NCI-H446 (cell line): ENCODE data around the gene TMC4.
"Not testable (repeated sequence)": the region's sequence is repeated elsewhere in the genome, so short reads cannot be mapped to it uniquely, and the experiment has no call there.

Experiments used
- DNase-seq, 2 experiments: peaks; one replicate each; lab custom pipeline; 2025; lab: John Stamatoyannopoulos, UW

The TMC4 gene

DNA sequence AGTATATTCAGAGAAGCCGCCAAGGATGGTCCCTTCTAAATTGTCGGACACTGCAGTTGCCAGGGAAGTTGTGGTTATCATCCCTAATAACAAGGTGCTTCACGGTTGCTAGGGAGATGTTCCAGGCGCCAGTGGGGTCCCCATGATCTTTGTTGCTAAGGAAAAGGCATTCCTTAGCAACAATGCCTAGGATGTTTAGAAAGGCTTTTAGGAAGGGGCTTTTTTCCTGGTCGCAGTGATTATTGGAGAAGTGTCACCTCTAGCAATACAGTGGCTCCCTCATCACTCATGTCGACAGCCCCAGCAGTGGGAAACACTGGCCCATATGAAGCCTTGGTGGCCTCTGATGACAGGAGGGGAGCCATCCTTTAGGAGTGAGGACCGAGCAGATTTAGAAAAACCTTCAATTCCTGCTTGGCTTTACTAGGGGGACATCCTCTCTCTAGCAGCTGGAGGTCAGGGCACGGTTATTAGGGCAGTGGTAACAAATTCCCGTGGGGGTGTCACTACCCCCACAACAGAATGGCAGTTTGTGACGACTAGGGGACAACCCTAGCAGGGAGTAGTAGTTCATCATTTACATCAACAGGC, 6.4 kb upstream of the TMC4 start:
- DNase-seq = no peak

DNA sequence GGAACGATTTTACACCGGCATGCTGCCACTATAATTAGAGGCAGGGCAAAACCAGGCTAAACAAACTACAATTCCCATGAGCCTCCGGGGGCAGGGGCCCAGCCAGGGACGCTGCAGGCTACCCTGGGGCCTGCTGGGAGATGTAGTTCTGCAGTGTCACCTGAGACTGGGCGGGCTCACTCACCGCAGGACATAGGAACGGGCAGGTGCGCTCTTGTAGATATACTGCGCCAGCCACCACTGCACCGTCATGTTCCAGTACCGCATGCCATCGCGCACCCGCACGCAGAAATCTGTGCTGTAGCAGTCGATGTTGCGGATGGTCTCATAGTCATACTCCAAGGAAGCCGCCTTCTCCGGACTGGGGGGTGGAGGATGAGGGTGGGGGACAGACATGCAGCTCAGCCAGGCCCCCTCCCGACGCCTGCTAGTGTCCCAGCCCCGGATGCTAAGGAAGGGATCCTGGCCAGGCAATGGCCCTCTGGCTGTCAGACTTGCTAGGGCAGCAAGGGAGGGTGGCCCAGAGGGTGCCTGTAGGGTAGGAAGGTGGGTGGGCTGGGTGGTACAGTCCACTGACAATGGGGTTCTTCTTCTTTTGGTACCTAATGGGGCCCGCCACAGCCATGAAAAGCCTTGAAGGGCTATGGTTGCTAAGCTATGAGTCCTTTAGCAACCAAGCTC, 5.8 kb upstream of the TMC4 start:
- DNase-seq = peak in 1 of 2 experiments; percentile 29

DNA sequence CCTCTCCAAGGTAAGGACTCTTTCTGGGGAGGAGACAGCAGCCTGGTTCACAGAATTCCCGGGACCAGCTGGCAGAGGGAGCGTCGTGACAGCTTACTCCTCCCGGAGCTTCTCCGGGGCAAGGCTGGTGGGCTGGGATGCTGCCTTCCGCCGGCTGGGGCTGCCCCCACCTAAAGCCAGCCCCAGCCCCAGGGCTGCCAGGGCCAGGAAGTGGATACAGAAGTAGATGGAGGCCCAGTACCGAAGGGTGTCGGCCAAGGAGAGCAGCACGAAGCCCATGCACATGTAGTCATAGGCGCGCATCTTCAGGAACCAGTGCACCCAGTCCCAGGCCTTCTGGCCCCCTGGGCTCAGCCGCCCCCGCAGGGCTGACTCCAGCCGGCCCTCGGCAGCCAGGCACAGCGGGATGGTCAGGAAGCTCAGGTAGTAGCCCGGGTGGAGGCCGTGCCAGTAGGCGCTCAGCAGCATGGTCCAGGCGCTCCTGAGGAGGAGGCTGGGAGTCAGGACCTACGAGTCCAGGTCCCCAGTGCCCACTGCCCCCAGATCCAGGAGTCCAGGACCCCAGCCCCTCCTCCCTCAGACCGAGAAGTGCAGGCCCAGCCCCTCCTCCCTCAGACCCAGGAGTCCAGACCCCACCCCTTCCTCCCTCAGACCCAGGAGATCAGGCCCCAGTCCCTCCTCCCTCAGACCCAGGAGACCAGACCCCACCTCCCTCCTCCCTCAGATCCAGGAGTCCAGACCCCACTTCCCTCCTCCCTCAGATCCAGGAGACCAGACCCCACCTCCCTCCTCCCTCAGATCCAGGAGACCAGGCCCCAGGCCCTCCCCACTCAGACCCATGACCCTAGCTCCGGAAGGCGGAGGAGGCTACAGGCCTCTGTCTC, 1.2 kb upstream of the TMC4 start:
- no peak for DNase-seq

DNA sequence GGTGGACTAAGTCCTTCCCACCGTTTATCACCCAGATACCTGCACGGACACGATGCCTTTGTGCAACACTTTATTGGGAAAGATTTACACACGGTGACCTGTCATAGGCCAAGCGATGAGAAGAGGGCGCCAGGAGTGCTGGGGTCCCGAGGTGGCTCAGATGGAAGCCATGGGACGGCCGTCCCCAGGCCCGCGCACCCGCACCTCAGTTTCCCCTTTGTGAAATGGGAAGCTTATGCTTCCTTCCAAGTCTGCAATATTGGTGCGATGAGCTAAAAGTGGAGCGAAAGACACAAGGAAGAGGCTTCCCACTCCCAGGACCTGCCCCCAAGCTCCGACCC, 369 bp upstream of the TMC4 start:
- DNase-seq = no peak

DNA sequence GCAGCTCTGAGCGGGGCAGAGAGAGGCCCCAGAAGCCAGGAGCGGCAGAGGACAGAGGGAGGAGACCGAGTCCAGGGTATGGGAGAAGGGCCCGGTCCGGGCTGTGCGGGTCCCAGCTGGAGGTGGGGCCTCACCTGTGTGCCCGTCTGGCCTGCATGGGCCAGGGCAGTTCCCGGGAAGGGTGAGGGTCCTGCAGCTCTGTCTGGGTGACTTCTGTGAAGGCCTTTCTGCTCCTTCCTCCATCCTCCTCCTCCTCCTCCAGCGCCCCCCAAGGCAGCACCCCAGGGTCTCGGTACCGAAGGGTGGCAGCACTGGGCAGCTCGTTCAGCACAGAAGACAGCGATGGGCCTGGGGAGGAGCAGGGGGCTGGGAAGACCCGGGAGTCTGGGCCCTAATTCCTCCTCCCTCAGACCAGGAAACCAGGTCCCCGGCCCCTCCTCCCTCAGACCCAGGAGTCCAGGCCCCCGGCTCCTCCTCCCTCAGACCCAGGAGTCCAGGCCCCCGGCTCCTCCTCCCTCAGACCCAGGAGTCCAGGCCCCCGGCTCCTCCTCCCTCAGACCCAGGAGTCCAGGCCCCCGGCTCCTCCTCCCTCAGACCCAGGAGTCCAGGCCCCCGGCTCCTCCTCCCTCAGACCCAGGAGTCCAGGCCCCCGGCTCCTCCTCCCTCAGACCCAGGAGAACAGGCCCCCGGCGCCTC, 1.1 kb downstream of the TMC4 start:
- DNase-seq = not testable (repeated sequence)

DNA sequence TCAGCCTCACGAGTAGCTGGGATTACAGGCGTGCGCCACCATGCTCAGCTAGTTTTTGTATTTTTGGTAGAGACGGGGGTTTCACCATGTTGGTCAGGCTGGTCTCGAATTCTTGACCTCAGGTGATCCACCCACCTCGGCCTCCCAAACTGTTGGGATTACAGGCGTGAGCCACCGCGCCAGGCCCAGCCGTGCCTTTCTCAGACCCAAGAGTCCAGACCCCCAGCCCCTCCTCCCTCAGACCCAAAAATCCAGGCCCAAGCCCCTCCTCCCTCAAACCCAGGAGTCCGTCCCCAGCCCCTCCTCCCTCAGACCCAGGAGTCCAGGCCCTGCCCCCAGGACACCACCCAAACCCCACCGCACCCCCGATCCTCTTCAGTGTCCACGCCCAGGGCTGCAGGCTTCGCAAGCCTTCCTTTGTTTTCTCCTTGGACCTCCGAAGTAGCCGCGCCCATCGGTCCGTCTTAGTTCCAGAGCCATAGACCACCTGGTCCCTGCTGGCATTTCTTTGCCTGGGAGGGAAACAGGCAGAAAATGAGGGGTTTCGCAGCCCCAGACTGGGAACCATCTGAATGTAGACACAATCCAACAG, 3.7 kb downstream of the TMC4 start:
- no peak for DNase-seq

DNA sequence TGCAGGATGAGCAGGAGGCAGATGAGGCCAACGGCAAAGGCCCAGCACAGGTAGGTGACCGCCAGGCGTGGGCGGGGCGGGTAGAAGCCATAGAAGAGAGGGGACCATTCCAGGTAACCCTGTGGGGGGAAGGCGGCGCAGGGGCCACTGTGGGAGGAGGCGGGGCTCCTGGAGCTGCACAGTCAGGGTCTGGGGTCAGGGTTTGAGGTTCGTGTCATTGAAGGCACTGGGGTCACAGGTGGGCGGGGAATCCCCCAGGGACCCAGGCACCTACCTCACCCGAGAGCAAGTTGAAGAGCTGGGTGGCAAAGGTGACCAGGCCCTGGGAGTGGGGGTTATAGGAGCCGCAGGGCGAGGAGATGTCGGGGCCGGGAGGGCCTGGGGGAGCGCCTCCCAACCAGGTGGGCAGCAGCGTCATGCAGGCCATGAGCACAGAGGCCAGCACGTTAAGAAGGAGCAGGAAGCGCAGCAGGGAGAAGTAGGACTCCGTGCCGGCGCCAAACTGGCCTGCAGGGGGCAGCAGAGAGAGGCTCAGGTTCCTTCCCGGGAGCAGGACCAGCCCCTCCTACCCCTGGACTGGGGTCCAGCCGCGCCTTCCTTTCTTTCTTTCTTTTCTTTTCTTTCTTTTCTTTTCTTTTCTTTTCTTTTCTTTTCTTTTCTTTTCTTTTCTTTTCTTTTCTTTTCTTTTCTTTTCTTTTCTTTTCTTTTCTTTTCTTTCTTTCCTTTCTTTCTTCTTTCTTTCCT, 4.6 kb downstream of the TMC4 start:
- peak; percentile 79 to 88 for DNase-seq

DNA sequence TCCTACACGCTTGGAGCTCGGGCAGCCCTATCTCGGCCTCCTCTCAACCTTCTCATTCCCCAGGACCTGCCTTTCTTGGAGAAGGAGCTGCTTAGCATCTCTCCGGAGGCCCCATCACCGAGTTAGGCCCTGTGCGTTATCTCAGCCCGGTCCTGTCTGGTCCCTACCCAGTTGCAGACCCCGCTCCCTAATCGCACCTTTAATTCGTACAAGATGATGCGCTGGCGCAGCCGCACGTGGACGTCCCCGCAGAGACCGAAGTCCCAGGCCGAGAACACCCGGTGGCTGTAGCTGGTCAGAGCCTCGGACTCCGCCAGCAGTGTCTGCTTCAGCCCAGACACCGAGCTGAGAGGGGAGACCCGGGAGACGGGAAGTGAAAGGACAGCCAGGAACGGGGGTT, 7.7 kb downstream of the TMC4 start:
- no peak for DNase-seq

DNA sequence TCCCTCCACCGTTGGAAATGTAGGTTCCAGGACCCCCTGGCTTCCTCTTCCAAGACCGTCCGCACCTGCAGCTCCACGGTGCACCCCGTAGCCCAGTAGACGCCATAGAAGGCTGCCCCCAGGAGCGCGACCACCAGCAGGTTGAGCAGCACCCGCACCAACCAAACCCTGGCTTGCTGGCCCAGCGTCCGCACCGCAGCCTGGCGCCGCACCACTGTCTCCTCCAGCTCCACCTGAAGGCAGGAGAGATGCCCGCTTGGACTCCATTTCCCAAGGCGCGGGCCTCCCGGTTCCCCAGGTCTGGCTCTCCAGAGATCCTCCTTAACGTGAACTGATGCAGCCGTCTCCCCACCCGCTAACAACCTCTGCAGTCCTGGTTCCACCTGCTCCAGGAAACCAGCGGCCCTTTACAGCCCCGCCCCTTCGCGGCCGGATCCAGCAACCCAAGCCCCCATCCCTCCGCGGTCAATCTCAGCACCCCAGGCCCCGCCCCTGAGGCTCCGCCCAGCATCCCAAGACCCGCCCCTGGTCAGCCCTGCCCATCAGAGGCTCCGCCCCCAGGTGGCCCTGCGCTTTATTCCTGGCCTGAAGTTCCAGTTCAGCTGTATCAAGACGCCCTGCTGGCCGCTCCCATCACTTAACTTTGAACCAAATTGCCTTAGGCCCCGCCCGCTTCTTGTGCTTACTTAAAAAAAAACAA, 8.4 kb downstream of the TMC4 start:
- no peak for DNase-seq

DNA sequence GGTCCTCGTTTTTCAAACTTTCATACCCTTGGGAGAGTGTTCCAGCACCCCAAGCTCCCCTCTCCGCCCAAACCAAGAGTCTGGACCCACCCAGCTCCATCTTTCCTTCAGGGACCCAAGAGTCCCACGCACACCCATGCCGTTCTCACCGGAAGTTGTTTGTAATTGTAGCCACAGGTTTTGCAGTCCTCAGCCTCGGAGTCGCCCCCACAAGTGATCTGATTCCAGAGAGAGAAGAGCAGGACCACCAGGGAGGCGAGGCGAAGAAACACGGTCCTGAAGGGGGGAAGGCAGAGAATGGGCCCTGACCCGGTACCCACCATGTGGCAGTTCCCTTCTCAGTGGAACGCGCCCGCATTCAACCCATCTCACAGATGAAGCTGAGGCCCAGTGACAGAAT, 10.1 kb downstream of the TMC4 start:
- DNase-seq = no peak

DNA sequence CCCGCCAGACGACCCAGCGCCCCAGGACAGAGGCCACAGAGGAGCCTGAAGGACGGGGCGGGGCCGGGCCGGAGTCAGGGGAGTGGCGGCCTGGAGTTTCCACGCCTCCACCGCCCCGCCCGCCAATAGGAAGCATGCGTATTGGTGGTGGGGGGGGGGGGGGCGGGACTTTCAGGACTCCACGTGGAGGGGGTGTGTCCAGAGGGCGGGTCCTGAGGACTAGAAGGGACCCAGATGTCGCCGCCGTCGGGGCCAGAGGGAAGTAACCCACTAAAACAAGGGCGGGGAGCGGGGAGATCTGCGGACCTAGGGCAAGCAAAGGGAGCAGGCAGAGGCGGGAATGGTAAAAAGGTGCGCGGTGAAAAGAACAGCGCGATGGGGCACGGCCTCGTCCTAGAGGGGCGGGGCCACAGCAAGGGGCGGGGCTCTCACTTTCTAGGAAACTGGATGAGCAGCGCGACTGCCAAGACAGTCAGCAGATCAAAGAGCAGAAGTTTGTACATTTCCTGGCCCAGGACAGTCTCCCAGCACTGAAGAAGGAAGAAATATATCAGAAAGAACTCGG, 10.6 kb downstream of the TMC4 start:
- no peak for DNase-seq

DNA sequence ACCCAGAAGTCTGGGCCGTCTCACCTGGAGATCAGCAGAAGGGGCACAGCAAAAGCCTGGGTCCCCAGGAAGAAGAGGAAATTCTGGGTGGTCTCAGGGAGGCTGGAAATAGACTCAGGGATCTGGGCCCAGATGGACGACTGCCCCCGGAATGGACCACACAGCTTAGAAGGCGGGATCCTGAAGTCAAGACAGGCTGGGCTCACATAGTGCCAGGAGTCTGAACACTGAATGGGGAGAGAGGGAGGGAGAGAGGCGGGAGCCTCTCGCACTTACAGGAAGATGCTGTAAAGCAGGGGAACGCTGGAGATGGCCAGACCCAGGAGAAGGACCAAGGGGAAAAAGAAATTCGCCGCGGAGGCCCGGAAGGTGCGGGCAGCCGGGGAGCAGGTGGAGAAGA, 12.1 kb downstream of the TMC4 start:
- peak in 1 of 2 experiments; percentile 21 for DNase-seq

DNA sequence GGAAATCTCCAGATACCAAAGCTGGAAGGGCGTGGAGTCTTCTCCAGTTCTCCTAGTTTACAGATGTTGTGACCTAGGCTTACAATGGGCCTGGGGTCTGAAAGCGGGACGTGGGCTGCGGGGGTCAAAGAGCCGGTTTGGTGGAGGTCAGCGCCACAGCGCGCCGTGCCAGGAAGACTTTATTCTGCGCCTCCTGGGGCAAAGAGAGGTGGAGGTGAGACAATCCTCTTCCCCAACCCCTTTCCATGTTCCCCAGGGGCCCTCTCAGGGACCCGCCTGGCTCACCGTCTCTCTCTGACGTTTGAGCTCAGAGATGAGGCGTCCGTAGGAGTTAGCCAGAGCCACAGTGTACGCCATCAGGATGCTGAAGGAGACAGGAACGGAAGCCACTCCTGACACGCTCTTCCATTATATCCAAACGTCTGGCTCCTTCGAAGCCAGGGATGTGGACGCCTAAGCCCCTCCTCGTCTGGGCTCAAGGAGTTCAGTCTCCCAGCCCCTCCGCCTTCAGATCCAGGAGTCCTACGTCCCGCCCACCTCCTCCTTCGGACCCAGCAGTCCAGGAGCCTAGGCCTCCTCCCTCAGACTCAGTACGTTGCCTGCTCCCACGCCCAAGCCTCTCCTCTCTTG, 12.7 kb downstream of the TMC4 start:
- DNase-seq = no peak

DNA sequence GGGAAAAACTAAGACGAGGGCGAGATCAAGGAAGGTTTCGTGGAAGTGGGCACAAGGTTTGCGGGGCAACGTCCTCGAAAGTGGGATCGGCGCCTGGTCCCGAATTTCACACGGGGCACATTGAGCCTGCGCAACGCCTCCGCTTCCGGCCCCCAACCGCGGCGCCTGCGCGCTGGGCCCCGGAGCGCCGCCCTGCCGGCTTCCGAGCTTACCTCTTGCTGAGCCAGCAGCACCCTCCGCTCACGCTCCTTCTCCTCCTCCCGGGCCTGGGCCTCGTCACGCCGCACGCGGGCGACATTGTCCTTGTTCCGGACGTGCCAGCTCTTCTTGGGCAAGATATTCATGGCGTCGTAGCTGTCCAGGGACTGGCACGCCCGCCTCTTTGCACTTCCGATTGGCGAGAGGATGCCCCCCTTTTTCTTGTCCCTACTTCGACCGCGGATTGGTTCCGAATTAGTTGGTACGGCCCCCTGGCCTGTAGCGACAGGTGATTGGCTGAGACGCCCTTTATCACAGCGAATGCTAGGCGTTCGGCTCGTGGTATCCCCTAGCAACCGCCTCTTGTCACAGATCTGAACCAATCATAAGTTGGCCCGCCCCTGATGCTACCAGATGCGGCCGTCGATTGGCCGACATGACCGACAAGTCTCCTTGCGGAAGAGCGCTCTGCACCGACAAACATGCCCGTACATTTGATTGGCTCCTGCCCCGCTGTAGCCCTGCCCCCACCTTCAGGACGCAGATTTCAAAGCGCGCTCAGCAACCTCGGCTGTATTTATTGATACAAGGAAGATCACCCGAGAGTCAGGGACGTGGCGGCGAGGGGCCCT, 13.4 kb downstream of the TMC4 start, which contains the start of gene LENG1:
LENG1 (minus strand) TSS at position 370 of the 830 bp plus-strand sequence; CDS start at position 344, 26 bp downstream.
- peak; percentile 99 to 100 for DNase-seq

DNA sequence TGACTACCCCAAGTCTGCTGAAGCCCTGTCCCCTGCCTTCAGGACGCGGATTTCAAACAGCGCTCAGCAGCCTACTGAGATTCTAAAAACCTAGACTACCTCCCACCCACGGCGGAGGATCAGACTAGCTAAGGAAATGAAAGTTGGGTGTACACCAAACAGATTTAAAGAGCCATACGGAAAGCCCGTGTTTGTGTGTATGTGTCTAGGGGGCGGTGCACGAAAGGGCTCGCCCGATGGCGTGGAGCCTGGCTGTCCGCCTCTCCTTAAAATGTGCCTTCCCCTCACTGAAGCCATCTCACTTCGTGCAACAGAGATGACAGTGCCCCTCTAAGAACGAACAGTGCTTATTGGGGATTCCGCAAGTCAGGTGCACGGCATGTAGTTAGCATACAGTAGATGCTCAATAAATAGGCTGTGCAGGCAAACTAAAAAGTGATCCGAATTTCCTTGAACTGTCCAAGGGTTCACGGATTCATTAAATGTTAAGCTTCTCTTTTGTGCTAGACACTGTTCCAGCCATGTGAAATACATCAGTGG, 14.1 kb downstream of the TMC4 start:
- DNase-seq = no peak

DNA sequence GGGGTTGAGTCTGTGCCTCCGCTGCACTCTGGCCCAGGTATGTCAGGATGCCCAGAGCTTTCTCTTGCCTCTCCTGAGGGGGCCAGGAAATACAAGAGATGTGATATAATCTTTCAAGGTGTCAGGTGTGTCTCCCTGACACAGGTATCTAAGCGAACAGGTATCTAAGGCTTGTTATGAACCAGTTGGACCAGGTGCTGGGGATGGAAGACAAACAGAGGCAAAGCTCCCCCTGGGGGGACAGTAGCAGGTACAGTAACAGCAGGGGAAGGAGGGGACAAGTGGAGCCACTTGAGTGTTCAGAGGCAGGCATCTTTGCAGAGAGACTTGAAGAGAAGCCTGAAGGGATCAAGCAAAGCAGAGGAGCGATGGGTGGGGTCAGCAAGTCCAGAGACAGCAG, 16.0 kb downstream of the TMC4 start:
- DNase-seq = no peak

DNA sequence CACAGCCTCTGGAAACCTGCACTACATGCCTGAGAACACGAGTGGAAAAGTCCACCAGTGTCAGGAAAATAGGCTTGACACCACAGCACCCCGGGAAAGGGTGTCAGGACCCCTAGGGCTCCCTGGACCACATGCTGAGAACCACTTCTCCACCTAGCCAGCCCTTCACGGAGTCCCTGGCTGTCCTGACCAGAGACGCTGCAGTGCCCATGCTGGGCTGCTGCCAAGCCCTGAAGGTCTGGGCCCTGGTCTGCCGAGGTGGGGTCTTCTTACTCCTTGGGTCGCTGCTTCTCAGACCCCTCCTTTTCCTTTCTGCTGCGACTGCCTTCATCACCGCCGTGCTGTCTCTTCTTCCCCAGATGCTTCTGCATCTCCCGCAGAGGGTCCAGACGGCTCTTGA, 16.5 kb downstream of the TMC4 start:
- no peak for DNase-seq

DNA sequence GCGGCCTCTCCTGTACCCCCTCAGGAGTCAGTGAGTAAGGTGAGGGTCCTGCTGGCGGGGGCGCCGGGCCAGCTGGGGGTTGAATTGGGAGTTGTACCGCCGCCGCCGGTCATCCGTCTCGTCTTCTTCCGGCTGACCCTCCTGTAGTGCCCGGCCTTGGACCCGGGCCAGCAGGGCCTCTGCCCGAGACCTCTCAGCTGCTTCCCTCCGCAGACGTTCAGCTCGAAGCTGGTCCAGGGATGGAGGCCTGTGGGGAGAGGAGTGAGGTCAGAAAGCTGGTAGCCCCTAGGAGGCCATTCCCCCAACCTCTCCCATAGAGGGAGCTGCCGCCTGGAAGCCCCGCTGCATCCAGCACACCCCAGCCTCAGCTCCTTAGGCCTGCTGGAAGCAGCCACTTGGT, 17.3 kb downstream of the TMC4 start:
- no peak for DNase-seq
